ENCODE data around the gene TENT4B. TPM values are rescaled to one million over a fixed set of nuclear protein-coding genes. Genes with fewer than 3 reads are reported as not detected.

The TENT4B gene
- total RNA-seq, 1 experiment from 2014 or later = 16.9 TPM

GRCh38 chr16:50253514-50253910 is 100.4 kb downstream of the TENT4B start:
- RAD21 ChIA-PET (ENCODE audit: low non-redundant PET in 1 of 2, low total read pairs in 2 of 2, uncharacterized antibody in 2 of 2, unreplicated experiment in 2 of 2) = no interaction called here
- H3K36me3 ChIP-seq (ENCODE audit: control insufficient read depth in 1 of 2, insufficient read depth in 2 of 2, low read length in 2 of 2) = no peaks in the 10 kb centered on the region
- TF ChIP-seq CBX3 (IDR thresholded peaks at IDR 0.05; ENCODE audit: low read depth) (no peak), ATF3 (IDR thresholded peaks at IDR 0.05) (no peak), JUND (IDR thresholded peaks at IDR 0.05) (no peak), ZBTB33 (IDR thresholded peaks at IDR 0.05; ENCODE audit: extremely low read depth, insufficient replicate concordance, low read length) (no peak), MAX (IDR thresholded peaks at IDR 0.05) (no peak), EZH2phosphoT487 (IDR thresholded peaks at IDR 0.05; ENCODE audit: borderline replicate concordance) (no peak), CTCF (IDR thresholded peaks at IDR 0.05 in 2 of 3, conservative IDR thresholded peaks at IDR 0.05 in 1 of 3; ENCODE audit: borderline replicate concordance in 1 of 3, insufficient read depth in 1 of 3, low read depth in 2 of 3, low read length in 2 of 3) (no peak), YY1 (IDR thresholded peaks at IDR 0.05; ENCODE audit: extremely low read depth, insufficient replicate concordance, low read depth, low read length) (no peak), TCF7L2 (IDR thresholded peaks at IDR 0.05; ENCODE audit: borderline replicate concordance, extremely low read depth, insufficient read depth, insufficient read length) (no peak), REST (IDR thresholded peaks at IDR 0.05; ENCODE audit: low read depth) (no peak), ZFX (IDR thresholded peaks at IDR 0.05) (no peak), ELF1 (IDR thresholded peaks at IDR 0.05; ENCODE audit: borderline replicate concordance, low read depth) (no peak), EGR1 (IDR thresholded peaks at IDR 0.05; ENCODE audit: low read depth) (no peak), SRF (IDR thresholded peaks at IDR 0.05; ENCODE audit: low read depth) (no peak), ZNF274 (IDR thresholded peaks at IDR 0.05; ENCODE audit: low read depth, low read length) (no peak), RAD21 (IDR thresholded peaks at IDR 0.05; ENCODE audit: low read depth) (no peak), SP1 (IDR thresholded peaks at IDR 0.05; ENCODE audit: low read depth) (no peak)
- peaks cover under 1 to 9% of the 10 kb centered on the region in 2 experiments; a peak in 3 of 4 replicates for H3K4me1 ChIP-seq (ENCODE audit: control insufficient read depth in 1 of 2, insufficient read depth in 2 of 2, low read length in 2 of 2)
- BruUV-seq (replicated peaks) = no TSS peak
- H3K9me2 ChIP-seq (ENCODE audit: insufficient read depth) = no peaks in the 10 kb centered on the region
- intact Hi-C loops (cut with micrococcal nuclease) = no loop called here
- H2AFZ ChIP-seq (ENCODE audit: low read depth, low read length, poor library complexity, severe bottlenecking) = no peak overlapping the region
- no peak overlapping the region for H3K9ac ChIP-seq (ENCODE audit: low read length)
- no peaks in the 10 kb centered on the region for H4K20me1 ChIP-seq (ENCODE audit: insufficient read depth)
- no peaks in the 10 kb centered on the region for H3K27me3 ChIP-seq (ENCODE audit: insufficient read depth, low read length)
- H3K4me2 ChIP-seq (ENCODE audit: low read length) = no peak overlapping the region
- CTCF ChIA-PET = interaction anchor here (1.5 kb wide), 1 partner anchor 553 kb away, joined by 3 read pairs; no protein-coding TSS in a partner anchor
- H3K27ac ChIP-seq (ENCODE audit: low read depth, low read length) = no peak overlapping the region
- ATAC-seq = no peak
- POLR2A ChIA-PET = no interaction called here
- DNase-seq (ENCODE audit: low read depth, low spot score) = no peak
- no peaks in the 10 kb centered on the region for H3K9me3 ChIP-seq (ENCODE audit: control insufficient read depth in 1 of 2, insufficient read depth in 1 of 2, low read depth in 1 of 2, low read length in 2 of 2)
- no peak overlapping the region for H3K4me3 ChIP-seq (replicated peaks in 1 of 2; ENCODE audit: low read depth in 1 of 2, low read length in 2 of 2)
- no peaks in the 10 kb centered on the region for H3K79me2 ChIP-seq (ENCODE audit: insufficient read depth, low read length)

All from HCT116 (cell line).